Glutamatergic neuron (in vitro differentiated cells): ENCODE results near the gene LYRM4. TPM values are rescaled to one million over a fixed set of nuclear protein-coding genes. Genes with fewer than 3 reads are reported as not detected.

Source experiments
- DNase-seq: peaks from one replicate; pipeline ENCODE4 v3.0.0; 2022
- H3K27ac Mint-ChIP-seq: one replicate; pipeline ENCODE4 v1.8.0; 2020; ENCODE audit warnings: mild to moderate bottlenecking, mixed read lengths, inconsistent platforms; ENCODE audit not compliant: unreplicated experiment
- H3K27me3 Mint-ChIP-seq: one replicate; pipeline ENCODE4 v1.8.0; 2020; ENCODE audit warnings: mild to moderate bottlenecking, moderate library complexity, mixed read lengths, inconsistent platforms; ENCODE audit not compliant: unreplicated experiment
- H3K36me3 Mint-ChIP-seq: one replicate; pipeline ENCODE4 v1.8.0; 2020; ENCODE audit warnings: mild to moderate bottlenecking, mixed read lengths, inconsistent platforms; ENCODE audit not compliant: unreplicated experiment
- H3K4me1 Mint-ChIP-seq: one replicate; pipeline ENCODE4 v1.8.0; 2020; ENCODE audit warnings: mild to moderate bottlenecking, low read depth, mixed read lengths, inconsistent platforms; ENCODE audit not compliant: unreplicated experiment
- H3K4me3 Mint-ChIP-seq: one replicate; pipeline ENCODE4 v1.8.0; 2020; ENCODE audit warnings: mild to moderate bottlenecking, mixed read lengths, inconsistent platforms; ENCODE audit not compliant: unreplicated experiment
- H3K9me3 Mint-ChIP-seq: one replicate; pipeline ENCODE4 v1.8.0; 2020; ENCODE audit warnings: mild to moderate bottlenecking, moderate library complexity, mixed read lengths, inconsistent platforms; ENCODE audit not compliant: unreplicated experiment
- CTCF ChIP-seq: fragments of 200-600 bp; sonication (generic); IDR thresholded peaks from one replicate; pipeline ENCODE4 v1.5.0; 2021; ENCODE audit not compliant: partially characterized antibody, unreplicated experiment
- total RNA-seq: library from RNA; stranded (reverse); fragmentation: NEBNext Ultra II Directional; extraction: Animal tissue kit (Norgen Biotek cat#: 25700); gene quantifications from one replicate; pipeline ENCODE4 v1.2.1, GENCODE V29; 2021; ENCODE audit not compliant: unreplicated experiment

The LYRM4 gene
- total RNA-seq, 1 donor from 2014 or later: 29.5 TPM

- no peak overlapping the region for H3K4me3 Mint-ChIP-seq
- H3K36me3 Mint-ChIP-seq: no peaks in the 10 kb centered on the region
- no peaks in the 10 kb centered on the region for H3K27me3 Mint-ChIP-seq
- no peak overlapping the region for H3K27ac Mint-ChIP-seq
- TF ChIP-seq CTCF: no peak
- no peak for DNase-seq
- H3K4me1 Mint-ChIP-seq: peaks cover 18% of the 10 kb centered on the region
- no peaks in the 10 kb centered on the region for H3K9me3 Mint-ChIP-seq
Measured at GRCh38 chr6:5270093-5270680, 9.4 kb upstream of the LYRM4 start.

- H3K4me1 Mint-ChIP-seq: peaks cover 7% of the 10 kb centered on the region
- H3K36me3 Mint-ChIP-seq: no peaks in the 10 kb centered on the region
- peaks cover under 1% of the 10 kb centered on the region for H3K9me3 Mint-ChIP-seq
- TF ChIP-seq CTCF: no peak
- H3K4me3 Mint-ChIP-seq: no peak overlapping the region
- H3K27ac Mint-ChIP-seq: no peak overlapping the region
- DNase-seq: no peak
- peaks cover 2% of the 10 kb centered on the region for H3K27me3 Mint-ChIP-seq
Measured at GRCh38 chr6:5266423-5266822, 5.7 kb upstream of the LYRM4 start.

- Mint-ChIP-seq H3K9me3 (peaks cover 12% of the 10 kb centered on the region), H3K27ac (peak overlapping the region; percentile 98), H3K36me3 (peaks cover 6% of the 10 kb centered on the region), H3K4me1 (peaks cover 4% of the 10 kb centered on the region), H3K27me3 (peaks cover 4% of the 10 kb centered on the region), H3K4me3 (peak overlapping the region; percentile 96)
- no peak for DNase-seq
- no peak for TF ChIP-seq CTCF
Measured at GRCh38 chr6:5261545-5262109, 877 bp upstream of the LYRM4 start.

- Mint-ChIP-seq H3K4me1 (peaks cover 4% of the 10 kb centered on the region), H3K27ac (peak overlapping the region; percentile 82), H3K36me3 (peaks cover 6% of the 10 kb centered on the region), H3K4me3 (peak overlapping the region; percentile 97), H3K9me3 (peaks cover 12% of the 10 kb centered on the region), H3K27me3 (peaks cover 4% of the 10 kb centered on the region)
- no peak for TF ChIP-seq CTCF
- DNase-seq: peak; percentile 55
Measured at GRCh38 chr6:5260111-5260620, 584 bp downstream of the LYRM4 start.

- peak overlapping the region; percentile 82 for H3K27ac Mint-ChIP-seq
- H3K36me3 Mint-ChIP-seq: peaks cover 6% of the 10 kb centered on the region
Measured at GRCh38 chr6:5259428-5259827, 1.3 kb downstream of the LYRM4 start.

More at GRCh38 chr6:5259428-5259827, 1.3 kb downstream of the LYRM4 start:
- Mint-ChIP-seq H3K4me3 (peak overlapping the region; percentile 97), H3K9me3 (peaks cover 14% of the 10 kb centered on the region), H3K4me1 (peaks cover 4% of the 10 kb centered on the region), H3K27me3 (peaks cover 4% of the 10 kb centered on the region)
- DNase-seq: no peak
- TF ChIP-seq CTCF: no peak
